ENCODE results near the gene SH3BP2. TPM values are rescaled to one million over a fixed set of nuclear protein-coding genes. Genes with fewer than 3 reads are reported as not detected.
"Not testable (repeated sequence)": the region's sequence is repeated elsewhere in the genome, so short reads cannot be mapped to it uniquely, and the experiment has no call there.

Gene SH3BP2
- total RNA-seq, 4 donors from 2014 or later: 92.6 to 301 (median 117) TPM

DNA sequence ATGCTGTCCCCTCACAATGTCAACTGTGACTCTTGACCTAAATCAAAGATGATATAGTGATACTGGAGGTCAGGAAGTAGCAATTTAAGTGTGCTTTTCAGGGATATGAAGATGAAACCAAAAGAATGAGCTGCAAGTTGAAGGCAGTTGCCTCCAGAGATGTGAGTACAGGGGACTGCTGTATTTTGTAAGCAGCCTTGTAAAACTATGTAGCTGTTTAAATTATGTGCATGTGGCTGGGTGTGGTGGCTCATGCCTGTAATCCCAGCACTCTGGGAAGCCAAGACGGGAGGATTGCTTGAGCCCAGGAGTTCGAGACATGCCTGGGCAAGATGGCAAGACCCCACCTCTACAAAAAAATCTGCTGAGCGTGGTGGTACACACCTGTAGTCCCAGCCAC lies 21.6 kb upstream of the SH3BP2 start:
- intact Hi-C loops (cut with DNase I; ENCODE audit: low total_unique reads): no loop called here
- 67 to 79% methylated on average over 2 to 3 of the region's 3 CpGs for WGBS, 2 donors (ENCODE audit: low coverage in 1 of 2)
- in situ Hi-C loops (cut with MboI; ENCODE audit: low pct_ligation_motif_present in 1 of 4, low pct_unique_long_range_greater_than_20kb in 1 of 4, low sequenced_read_pairs in 3 of 4): loop anchor here in 2 of 4 donors (25.0 kb wide), 1 partner anchor 166 kb away; no protein-coding TSS in a partner anchor
- Histone ChIP-seq H3K27ac (no peak overlapping the region), H3K4me1 (peaks cover 0 to 8% (median 0%) of the 10 kb centered on the region in 4 donors), H3K27me3 (no peaks in the 10 kb centered on the region), H3K9me3 (no peaks in the 10 kb centered on the region), H3K36me3 (no peaks in the 10 kb centered on the region), H3K4me3 (no peak overlapping the region)
- no peak for DNase-seq
- TF ChIP-seq POLR2AphosphoS5 (IDR thresholded peaks at IDR 0.05) (no peak), POLR2A (IDR thresholded peaks at IDR 0.05) (no peak), EP300 (IDR thresholded peaks at IDR 0.05; ENCODE audit: low read depth) (no peak)
- TF ChIP-seq, protein P1, sequence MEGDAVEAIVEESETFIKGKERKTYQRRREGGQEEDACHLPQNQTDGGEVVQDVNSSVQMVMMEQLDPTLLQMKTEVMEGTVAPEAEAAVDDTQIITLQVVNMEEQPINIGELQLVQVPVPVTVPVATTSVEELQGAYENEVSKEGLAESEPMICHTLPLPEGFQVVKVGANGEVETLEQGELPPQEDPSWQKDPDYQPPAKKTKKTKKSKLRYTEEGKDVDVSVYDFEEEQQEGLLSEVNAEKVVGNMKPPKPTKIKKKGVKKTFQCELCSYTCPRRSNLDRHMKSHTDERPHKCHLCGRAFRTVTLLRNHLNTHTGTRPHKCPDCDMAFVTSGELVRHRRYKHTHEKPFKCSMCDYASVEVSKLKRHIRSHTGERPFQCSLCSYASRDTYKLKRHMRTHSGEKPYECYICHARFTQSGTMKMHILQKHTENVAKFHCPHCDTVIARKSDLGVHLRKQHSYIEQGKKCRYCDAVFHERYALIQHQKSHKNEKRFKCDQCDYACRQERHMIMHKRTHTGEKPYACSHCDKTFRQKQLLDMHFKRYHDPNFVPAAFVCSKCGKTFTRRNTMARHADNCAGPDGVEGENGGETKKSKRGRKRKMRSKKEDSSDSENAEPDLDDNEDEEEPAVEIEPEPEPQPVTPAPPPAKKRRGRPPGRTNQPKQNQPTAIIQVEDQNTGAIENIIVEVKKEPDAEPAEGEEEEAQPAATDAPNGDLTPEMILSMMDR (IDR thresholded peaks at IDR 0.05): no peak

DNA sequence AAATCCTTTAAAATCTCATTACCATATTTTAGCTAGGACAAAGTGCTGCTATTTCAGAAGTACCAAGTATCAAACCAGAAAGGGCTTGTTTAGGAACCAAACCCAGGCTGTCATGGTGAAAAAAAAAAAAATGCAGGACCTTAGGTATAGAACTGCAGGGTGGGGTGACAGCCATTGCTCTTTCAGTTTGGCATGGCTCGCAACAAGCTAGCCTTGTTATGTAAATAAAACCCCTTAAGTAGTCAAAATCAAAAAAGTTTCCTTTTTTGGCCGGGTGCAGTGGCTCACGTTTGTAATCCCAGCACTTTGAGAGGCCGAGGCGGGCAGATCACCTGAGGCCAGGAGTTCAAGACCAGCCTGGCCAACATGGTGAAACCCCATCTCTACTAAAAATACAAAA lies 12.2 kb upstream of the SH3BP2 start:
- WGBS, 2 donors (ENCODE audit: low coverage in 1 of 2): 87 to 90% methylated on average over 3 to 5 of the region's 5 CpGs
- H3K4me1 ChIP-seq; DNase-seq; intact Hi-C loops (cut with DNase I; ENCODE audit: low total_unique reads); H3K4me3 ChIP-seq; in situ Hi-C loops (cut with MboI; ENCODE audit: low pct_ligation_motif_present in 1 of 4, low pct_unique_long_range_greater_than_20kb in 1 of 4, low sequenced_read_pairs in 3 of 4); H3K27me3 ChIP-seq; H3K9me3 ChIP-seq; H3K27ac ChIP-seq; H3K36me3 ChIP-seq: not testable (repeated sequence)

DNA sequence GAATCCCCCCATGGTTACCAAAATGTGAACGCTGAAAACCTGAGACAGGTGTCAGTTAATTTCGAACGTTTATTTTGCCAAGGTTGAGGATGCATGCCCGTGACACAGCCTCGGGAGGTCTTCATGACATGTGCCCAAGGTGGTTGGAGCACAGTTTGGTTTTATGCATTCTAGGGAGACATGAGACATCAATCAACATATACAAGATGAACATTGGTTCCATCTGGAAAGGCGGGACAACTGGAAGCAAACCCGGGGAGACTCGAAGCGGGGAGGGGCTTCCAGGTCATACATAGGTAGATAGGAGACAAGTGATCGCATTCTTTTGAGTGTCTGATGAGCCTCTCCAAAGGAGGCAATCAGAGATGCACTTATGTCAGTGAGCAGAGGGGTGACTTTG lies 11.0 kb upstream of the SH3BP2 start:
- no peak overlapping the region for H3K4me3 ChIP-seq
- no peaks in the 10 kb centered on the region for H3K27me3 ChIP-seq
- H3K9me3 ChIP-seq: no peaks in the 10 kb centered on the region
- DNase-seq: no peak
- H3K27ac ChIP-seq: no peak overlapping the region
- intact Hi-C loops (cut with DNase I; ENCODE audit: low total_unique reads): no loop called here
- WGBS, 2 donors (ENCODE audit: low coverage in 1 of 2): 95 to 100% methylated on average over 2 to 10 of the region's 10 CpGs
- no peaks in the 10 kb centered on the region for H3K4me1 ChIP-seq
- no peaks in the 10 kb centered on the region for H3K36me3 ChIP-seq
- no peak for TF ChIP-seq EP300 (IDR thresholded peaks at IDR 0.05; ENCODE audit: low read depth)
- TF ChIP-seq, protein P1 (IDR thresholded peaks at IDR 0.05): no peak
- no peak for TF ChIP-seq POLR2A (IDR thresholded peaks at IDR 0.05)
- no peak for TF ChIP-seq POLR2AphosphoS5 (IDR thresholded peaks at IDR 0.05)
- in situ Hi-C loops (cut with MboI; ENCODE audit: low pct_ligation_motif_present in 1 of 4, low pct_unique_long_range_greater_than_20kb in 1 of 4, low sequenced_read_pairs in 3 of 4): no loop called here

DNA sequence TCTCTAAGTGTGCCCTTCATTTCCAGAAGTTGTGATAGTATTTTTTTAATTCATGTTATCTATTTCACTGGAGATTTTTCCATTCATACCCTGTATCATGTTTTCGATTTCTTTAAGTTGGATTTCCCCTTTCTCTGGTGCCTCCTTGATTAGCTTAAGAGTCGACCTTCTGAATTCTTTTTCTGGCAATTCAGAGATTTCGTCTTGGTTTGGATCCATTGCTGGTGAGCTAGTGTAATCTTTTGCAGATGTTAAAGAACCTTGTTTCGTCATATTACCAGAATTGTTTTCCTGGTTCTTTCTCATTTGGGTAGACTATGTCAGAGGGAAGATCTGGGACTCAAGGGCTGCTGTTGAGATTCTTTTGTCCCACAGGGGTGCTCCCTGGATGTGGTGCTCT lies 9.1 kb upstream of the SH3BP2 start:
- no peaks in the 10 kb centered on the region for H3K27me3 ChIP-seq
- no peak overlapping the region for H3K4me3 ChIP-seq
- intact Hi-C loops (cut with DNase I; ENCODE audit: low total_unique reads): no loop called here
- no peaks in the 10 kb centered on the region for H3K36me3 ChIP-seq
- H3K4me1 ChIP-seq: peaks cover 4 to 16% (median 11%) of the 10 kb centered on the region in 4 donors
- no peak for DNase-seq
- TF ChIP-seq POLR2AphosphoS5 (IDR thresholded peaks at IDR 0.05) (no peak), EP300 (IDR thresholded peaks at IDR 0.05; ENCODE audit: low read depth) (no peak), POLR2A (IDR thresholded peaks at IDR 0.05) (no peak)
- in situ Hi-C loops (cut with MboI; ENCODE audit: low pct_ligation_motif_present in 1 of 4, low pct_unique_long_range_greater_than_20kb in 1 of 4, low sequenced_read_pairs in 3 of 4): no loop called here
- no peaks in the 10 kb centered on the region for H3K9me3 ChIP-seq
- H3K27ac ChIP-seq: no peak overlapping the region
- WGBS, 2 donors (ENCODE audit: low coverage in 1 of 2): 90 to 92% methylated on average over 4 of the region's 4 CpGs

DNA sequence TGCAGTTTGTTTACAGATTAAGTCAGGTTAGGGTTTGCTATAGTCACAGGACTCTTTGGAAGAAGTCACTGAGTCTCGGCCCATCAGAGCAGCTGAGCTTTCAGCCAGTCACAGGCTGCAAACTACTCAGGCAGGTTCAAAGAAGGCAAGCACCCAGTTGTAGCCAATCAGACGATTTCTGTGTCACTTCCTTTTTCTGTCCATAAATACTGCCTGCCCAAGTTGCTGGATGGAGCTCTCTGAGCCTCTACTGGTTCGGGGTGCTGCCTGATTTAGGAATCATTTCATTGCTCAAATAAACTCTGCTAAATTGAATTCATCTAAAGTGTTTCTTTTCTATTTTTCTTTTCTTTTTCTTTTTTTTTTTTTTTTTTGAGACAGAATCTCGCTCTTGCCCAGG lies 7.3 kb upstream of the SH3BP2 start:
- Histone ChIP-seq H3K4me3 (no peak overlapping the region), H3K27ac (no peak overlapping the region), H3K9me3 (no peaks in the 10 kb centered on the region), H3K27me3 (no peaks in the 10 kb centered on the region), H3K4me1 (peaks cover 4 to 16% (median 11%) of the 10 kb centered on the region in 4 donors), H3K36me3 (no peaks in the 10 kb centered on the region)
- no peak for TF ChIP-seq POLR2A (IDR thresholded peaks at IDR 0.05)
- TF ChIP-seq POLR2AphosphoS5 (IDR thresholded peaks at IDR 0.05): no peak
- TF ChIP-seq EP300 (IDR thresholded peaks at IDR 0.05; ENCODE audit: low read depth): no peak
- TF ChIP-seq, protein P1 (IDR thresholded peaks at IDR 0.05): no peak
- WGBS, 2 donors (ENCODE audit: low coverage in 1 of 2): 31% methylated on average over 3 of the region's 4 CpGs; no CpG with 5 or more reads in 1 of the 2 donors
- in situ Hi-C loops (cut with MboI; ENCODE audit: low pct_ligation_motif_present in 1 of 4, low pct_unique_long_range_greater_than_20kb in 1 of 4, low sequenced_read_pairs in 3 of 4): no loop called here
- intact Hi-C loops (cut with DNase I; ENCODE audit: low total_unique reads): no loop called here
- DNase-seq: no peak

Measured in transverse colon (tissue), 4 donors.